Progenitor cell of endocrine pancreas (in vitro differentiated cells): ENCODE results near the gene SPSB1. TPM values are rescaled to one million over a fixed set of nuclear protein-coding genes. Genes with fewer than 3 reads are reported as not detected.

Source experiments
- DNase-seq: peaks from one replicate; pipeline ENCODE4 v3.0.0; 2021; ENCODE audit warnings: low spot score; ENCODE audit not compliant: unreplicated experiment
- H3K27ac Mint-ChIP-seq: 2 replicates; pipeline ENCODE4 v1.8.0; 2021; ENCODE audit warnings: mild to moderate bottlenecking, moderate library complexity, mixed read lengths
- H3K27me3 Mint-ChIP-seq: 2 replicates; pipeline ENCODE4 v1.8.0; 2021; ENCODE audit warnings: mixed read lengths
- H3K36me3 Mint-ChIP-seq: 2 replicates; pipeline ENCODE4 v1.8.0; 2022; ENCODE audit warnings: mixed read lengths; ENCODE audit not compliant: insufficient read depth
- H3K4me1 Mint-ChIP-seq: 2 replicates; pipeline ENCODE4 v1.8.0; 2021; ENCODE audit warnings: low read depth, mixed read lengths
- H3K4me3 Mint-ChIP-seq: 2 replicates; pipeline ENCODE4 v1.8.0; 2021; ENCODE audit warnings: low read depth, mild to moderate bottlenecking, moderate library complexity, mixed read lengths
- H3K9me3 Mint-ChIP-seq: 2 replicates; pipeline ENCODE4 v1.8.0; 2021; ENCODE audit warnings: low read depth, mixed read lengths
- CTCF ChIP-seq: fragments of 200-600 bp; sonication (generic); IDR thresholded peaks from one replicate; pipeline ENCODE4 v1.5.0; 2021; ENCODE audit warnings: antibody characterized with exemption, mild to moderate bottlenecking; ENCODE audit not compliant: unreplicated experiment
- total RNA-seq: library from RNA; stranded (reverse); gene quantifications from 2 replicates; pipeline ENCODE4 v1.2.1, GENCODE V29; 2021

SPSB1 gene
- total RNA-seq, 1 donor from 2014 or later, result 6.6 TPM

- Mint-ChIP-seq H3K27ac (no peak overlapping the region), H3K9me3 (peaks cover 14% of the 10 kb centered on the region), H3K27me3 (peaks cover 7% of the 10 kb centered on the region), H3K36me3 (peaks cover 3% of the 10 kb centered on the region), H3K4me3 (no peak overlapping the region), H3K4me1 (no peaks in the 10 kb centered on the region)
- DNase-seq, result peak; percentile 44
- peak; percentile 87 for TF ChIP-seq CTCF
Measured at GRCh38 chr1:9289090-9289534, 3.6 kb upstream of the SPSB1 start.

- Mint-ChIP-seq H3K4me3 (no peak overlapping the region), H3K4me1 (no peaks in the 10 kb centered on the region), H3K27me3 (peaks cover 7% of the 10 kb centered on the region), H3K27ac (no peak overlapping the region), H3K36me3 (peaks cover 2% of the 10 kb centered on the region), H3K9me3 (peaks cover 10% of the 10 kb centered on the region)
- TF ChIP-seq CTCF, result no peak
- no peak for DNase-seq
Measured at GRCh38 chr1:9289711-9290485, 2.8 kb upstream of the SPSB1 start.

GRCh38 chr1:9291914-9292360 is 757 bp upstream of the SPSB1 start:
- Mint-ChIP-seq H3K27me3 (peaks cover 5% of the 10 kb centered on the region), H3K9me3 (peaks cover 4% of the 10 kb centered on the region), H3K4me3 (peak overlapping the region; percentile 66), H3K27ac (no peak overlapping the region), H3K36me3 (peaks cover 2% of the 10 kb centered on the region), H3K4me1 (peaks cover 2% of the 10 kb centered on the region)
- DNase-seq, result no peak
- no peak for TF ChIP-seq CTCF

- peaks cover 4% of the 10 kb centered on the region for H3K9me3 Mint-ChIP-seq
- no peak for DNase-seq
Measured at GRCh38 chr1:9293241-9293532, 493 bp downstream of the SPSB1 start.

More at GRCh38 chr1:9293241-9293532, 493 bp downstream of the SPSB1 start:
- Mint-ChIP-seq H3K4me1 (peaks cover 2% of the 10 kb centered on the region), H3K36me3 (peaks cover 2% of the 10 kb centered on the region), H3K27me3 (peaks cover 5% of the 10 kb centered on the region), H3K27ac (no peak overlapping the region), H3K4me3 (no peak overlapping the region)
- TF ChIP-seq CTCF, result no peak
